CD4-positive, alpha-beta memory T cell (primary cell): ENCODE data around the gene ERBB3. TPM values are rescaled to one million over a fixed set of nuclear protein-coding genes. Genes with fewer than 3 reads are reported as not detected.

Experiments used
- CTCF ChIA-PET: fragments of 350-600 bp; sonication (Branson Sonifier 250); formaldehyde crosslinking; loops from one replicate; lab custom pipeline; 2021; ENCODE audit warnings: inconsistent platforms; ENCODE audit not compliant: partially characterized antibody; lab: Charles Lee
- POLR2A ChIA-PET: fragments of 350-600 bp; sonication (Branson Sonifier 250); formaldehyde crosslinking; loops from one replicate; lab custom pipeline; 2021; ENCODE audit not compliant: partially characterized antibody; lab: Charles Lee
- DNase-seq, 5 donors: peaks; one replicate each; pipeline versions ENCODE4 v3.0.0 to v3.0.0-alpha.2; 2020 to 2022; ENCODE audit warnings: mixed read lengths in 1 of 5
- H3K27ac ChIP-seq: one replicate; pipeline ENCODE4 v1.7.0; 2013; ENCODE audit warnings: low read depth, low read length
- H3K27me3 ChIP-seq: 2 replicates; pipeline ENCODE4 v1.7.0; 2013; ENCODE audit warnings: mild to moderate bottlenecking, low read length, moderate library complexity; ENCODE audit not compliant: insufficient read depth
- H3K36me3 ChIP-seq: 2 replicates; pipeline ENCODE4 v1.7.0; 2013; ENCODE audit warnings: mild to moderate bottlenecking, low read length, moderate library complexity; ENCODE audit not compliant: insufficient read depth
- H3K4me1 ChIP-seq: 2 replicates; pipeline ENCODE4 v1.7.0; 2013; ENCODE audit warnings: mild to moderate bottlenecking, low read length, moderate library complexity; ENCODE audit not compliant: insufficient read depth
- H3K4me3 ChIP-seq, 2 donors: one replicate each; pipeline ENCODE4 v1.7.0; 2013; ENCODE audit warnings: low read length in 2 of 2, mild to moderate bottlenecking in 1 of 2
- H3K9me3 ChIP-seq, 2 donors: one replicate each; pipeline ENCODE4 v1.7.0; 2013; ENCODE audit warnings: low read length in 2 of 2, control low read depth in 1 of 2; ENCODE audit not compliant: control insufficient read depth in 1 of 2
- H3K27ac Mint-ChIP-seq, 7 donors: one replicate each; pipeline ENCODE4 v1.8.0; 2020 to 2021; ENCODE audit warnings: mixed read lengths in 7 of 7, mild to moderate bottlenecking in 6 of 7, inconsistent platforms in 3 of 7, moderate library complexity in 3 of 7
- H3K27me3 Mint-ChIP-seq, 2 donors: one replicate each; pipeline ENCODE4 v1.8.0; 2020 to 2021; ENCODE audit warnings: mixed read lengths in 2 of 2
- H3K36me3 Mint-ChIP-seq, 2 donors: one replicate each; pipeline ENCODE4 v1.8.0; 2020 to 2021; ENCODE audit warnings: mixed read lengths in 2 of 2, inconsistent platforms in 1 of 2, mild to moderate bottlenecking in 1 of 2
- H3K4me1 Mint-ChIP-seq, 4 donors: one replicate each; pipeline ENCODE4 v1.8.0; 2020 to 2021; ENCODE audit warnings: mixed read lengths in 4 of 4, mild to moderate bottlenecking in 1 of 4
- H3K4me3 Mint-ChIP-seq, 8 donors: one replicate each; pipeline ENCODE4 v1.8.0; 2020 to 2021; ENCODE audit warnings: mixed read lengths in 8 of 8, mild to moderate bottlenecking in 7 of 8, moderate library complexity in 6 of 8, inconsistent platforms in 3 of 8
- H3K9me3 Mint-ChIP-seq, 8 donors: one replicate each; pipeline ENCODE4 v1.8.0; 2020 to 2021; ENCODE audit warnings: mixed read lengths in 8 of 8, mild to moderate bottlenecking in 5 of 8, inconsistent platforms in 3 of 8, moderate library complexity in 1 of 8
- intact Hi-C: fragments of 100-400 bp; cut with micrococcal nuclease; formaldehyde crosslinking; loops from one replicate; pipeline ENCODE4 v1.15.1; 2023
- polyA plus RNA-seq, 2 donors: library from polyadenylated mRNA; unstranded; fragments of 300-500 nt; fragmentation: Illumina TruSeq; gene quantifications; one replicate each; pipeline ENCODE4 v1.2.3, GENCODE V29; 2021
- total RNA-seq, 2 experiments: library from RNA; stranded (reverse); gene quantifications; one replicate each; pipeline ENCODE4 v1.2.3, GENCODE V29; 2021

The ERBB3 gene
- total and polyA plus RNA-seq, 4 experiments from 2014 or later: 0.61 to 6.9 (median 3.3) TPM

DNA sequence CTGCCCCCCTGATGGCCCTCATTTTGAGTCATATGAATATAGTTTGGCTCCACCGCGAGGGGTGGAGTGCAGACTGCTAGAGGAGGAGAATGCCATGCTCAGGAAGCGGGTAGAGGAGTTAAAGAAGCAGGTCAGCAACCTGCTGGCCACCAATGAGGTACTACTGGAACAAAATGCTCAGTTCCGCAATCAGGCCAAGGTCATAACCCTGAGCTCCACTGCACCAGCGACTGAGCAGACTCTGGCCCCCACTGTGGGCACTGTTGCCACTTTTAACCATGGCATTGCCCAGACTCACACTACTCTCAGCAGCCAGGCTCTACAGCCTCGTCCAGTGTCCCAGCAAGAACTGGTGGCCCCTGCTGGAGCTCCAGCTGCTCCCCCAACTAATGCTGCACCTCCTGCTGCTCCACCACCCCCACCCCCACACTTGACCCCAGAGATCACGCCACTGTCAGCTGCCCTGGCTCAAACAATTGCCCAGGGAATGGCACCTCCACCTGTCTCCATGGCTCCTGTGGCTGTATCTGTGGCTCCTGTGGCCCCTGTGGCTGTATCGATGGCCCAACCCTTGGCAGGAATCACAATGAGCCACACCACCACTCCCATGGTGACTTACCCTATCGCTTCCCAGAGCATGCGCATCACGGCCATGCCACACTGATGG lies 41.4 kb downstream of the ERBB3 start:
- POLR2A ChIA-PET: interaction anchor here (1.2 to 7.6 kb wide), 5 partner anchors 30 to 100 kb away, joined by 3 to 218 read pairs (median 85); partner anchors contain the start of genes MYL6, RNF41 and SMARCC2
- intact Hi-C loops: no loop called here
- H3K9me3 ChIP-seq: no peaks in the 10 kb centered on the region
- Mint-ChIP-seq H3K36me3 (peaks cover 19 to 28% of the 10 kb centered on the region in 2 donors), H3K4me1 (peaks cover 30 to 61% (median 44%) of the 10 kb centered on the region in 4 donors), H3K4me3 (no peak overlapping the region), H3K27ac (peak overlapping the region in 1 of 7 donors; percentile 57), H3K9me3 (no peaks in the 10 kb centered on the region), H3K27me3 (no peaks in the 10 kb centered on the region)
- H3K36me3 ChIP-seq: no peaks in the 10 kb centered on the region
- DNase-seq: no peak
- CTCF ChIA-PET: interaction anchor here (3.8 to 13.2 kb wide), 2 partner anchors 38 to 68 kb away, joined by 16 to 264 read pairs; partner anchors contain the start of genes MYL6 and SMARCC2
- H3K4me3 ChIP-seq: no peak overlapping the region
- no peaks in the 10 kb centered on the region for H3K27me3 ChIP-seq
- H3K27ac ChIP-seq: no peak overlapping the region
- H3K4me1 ChIP-seq: peaks cover 53% of the 10 kb centered on the region

DNA sequence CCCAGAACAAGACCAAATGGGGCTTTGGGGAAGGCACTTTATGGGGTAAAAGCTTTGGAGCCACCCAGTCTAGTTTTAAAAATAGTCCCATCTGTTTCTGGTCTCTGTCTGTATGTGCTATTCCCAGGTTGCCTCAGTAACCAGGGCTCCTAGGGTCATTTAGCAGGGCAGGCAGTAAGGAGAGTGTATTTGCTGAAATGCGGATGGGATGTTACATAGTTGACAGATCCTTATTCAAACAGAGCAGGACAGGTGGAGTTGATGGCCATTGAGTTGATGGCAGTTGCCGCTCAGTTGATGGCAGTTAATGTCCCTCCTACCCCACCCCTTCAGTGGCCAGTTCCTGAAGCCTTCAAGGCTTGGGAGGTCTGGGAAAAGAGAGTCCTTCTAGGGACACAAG lies 42.7 kb downstream of the ERBB3 start:
- H3K4me3 Mint-ChIP-seq: no peak overlapping the region
- Histone ChIP-seq H3K9me3 (no peaks in the 10 kb centered on the region), H3K36me3 (no peaks in the 10 kb centered on the region), H3K4me3 (no peak overlapping the region), H3K27ac (no peak overlapping the region), H3K27me3 (no peaks in the 10 kb centered on the region), H3K4me1 (peaks cover 59% of the 10 kb centered on the region)
- POLR2A ChIA-PET: interaction anchor here (1.0 to 9.4 kb wide), 4 partner anchors 40 to 148 kb away, joined by 3 to 245 read pairs (median 110); partner anchors contain the start of gene SMARCC2
- peaks cover 38 to 61% (median 48%) of the 10 kb centered on the region in 4 donors for H3K4me1 Mint-ChIP-seq
- H3K9me3 Mint-ChIP-seq: peaks cover 0 to under 1% (median 0%) of the 10 kb centered on the region in 8 donors
- H3K27me3 Mint-ChIP-seq: no peaks in the 10 kb centered on the region
- peak overlapping the region in 5 of 7 donors; percentile 30 to 69 (median 36) for H3K27ac Mint-ChIP-seq
- intact Hi-C loops: no loop called here
- H3K36me3 Mint-ChIP-seq: peaks cover 8 to 16% of the 10 kb centered on the region in 2 donors
- CTCF ChIA-PET: interaction anchor here (1.1 to 13.2 kb wide), 6 partner anchors 21 to 374 kb away, joined by 3 to 264 read pairs (median 4); partner anchors contain the start of genes ANKRD52, RNF41 and SMARCC2
- DNase-seq: no peak

DNA sequence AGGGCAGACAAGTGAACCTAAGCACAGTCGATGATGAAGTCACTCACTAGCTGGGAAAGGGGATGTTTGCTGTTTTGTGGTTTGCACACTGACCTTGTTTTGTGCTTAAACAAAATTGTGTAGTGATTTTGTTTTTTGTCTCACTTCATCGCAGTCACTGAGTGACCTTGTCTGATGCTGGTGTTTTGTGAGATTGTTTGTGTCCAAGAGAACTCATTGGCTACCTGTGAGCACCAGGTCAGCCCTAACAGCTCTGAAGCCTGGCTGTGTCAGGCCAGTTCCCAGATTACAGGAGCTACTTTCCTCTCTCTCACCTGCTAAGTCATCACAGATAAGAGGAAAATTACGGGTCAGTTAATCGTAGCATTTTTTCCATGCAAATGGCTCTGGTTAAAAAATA lies 44.2 kb downstream of the ERBB3 start:
- peak overlapping the region; percentile 73 for H3K27ac ChIP-seq
- peaks cover 48% of the 10 kb centered on the region for H3K4me1 ChIP-seq
- no peak for DNase-seq
- Mint-ChIP-seq H3K9me3 (peaks cover 0 to 2% (median 0%) of the 10 kb centered on the region in 8 donors), H3K27me3 (no peaks in the 10 kb centered on the region), H3K27ac (peak overlapping the region; percentile 46 to 89 (median 78)), H3K36me3 (peaks cover 5 to 23% of the 10 kb centered on the region in 2 donors), H3K4me1 (peaks cover 31 to 56% (median 40%) of the 10 kb centered on the region in 4 donors), H3K4me3 (peak overlapping the region in 1 of 8 donors; percentile 12)
- H3K27me3 ChIP-seq: no peaks in the 10 kb centered on the region
- ChIA-PET POLR2A (interaction anchor here (0.9 to 9.4 kb wide), 8 partner anchors 20 to 214 kb away, joined by 3 to 245 read pairs (median 6); partner anchors contain the start of genes COQ10A, IL23A, MYL6 and PA2G4), CTCF (interaction anchor here (0.6 to 13.2 kb wide), 13 partner anchors 9 to 956 kb away, joined by 3 to 264 read pairs (median 3); partner anchors contain the start of genes ANKRD52, PA2G4, RNF41 and SMARCC2)
- intact Hi-C loops: no loop called here
- H3K36me3 ChIP-seq: no peaks in the 10 kb centered on the region
- no peak overlapping the region for H3K4me3 ChIP-seq
- no peaks in the 10 kb centered on the region for H3K9me3 ChIP-seq

DNA sequence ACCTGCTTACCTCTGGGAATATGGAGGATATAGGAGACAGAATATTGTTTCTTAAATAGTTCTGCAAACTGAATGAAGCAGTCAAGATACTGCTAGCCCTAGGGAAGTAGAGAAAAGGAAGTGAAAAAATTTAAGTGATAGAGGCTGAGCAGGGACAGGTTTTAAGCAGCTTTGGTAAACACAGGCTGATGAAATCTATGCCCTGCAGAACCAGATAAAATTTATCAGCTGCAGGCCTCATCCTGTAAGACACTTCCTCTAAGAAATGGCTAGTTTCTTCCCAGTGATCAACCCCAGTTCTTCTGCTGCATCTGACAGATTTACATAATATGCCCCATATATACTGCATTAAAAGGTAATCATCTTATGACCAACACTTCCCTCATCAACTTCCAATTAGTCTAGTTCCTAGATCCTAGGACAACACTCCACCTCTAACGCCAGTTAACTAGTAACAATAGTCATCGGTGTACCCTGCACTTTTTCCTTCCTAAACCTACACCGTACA lies 46.8 kb downstream of the ERBB3 start:
- H3K4me1 ChIP-seq: peaks cover 62% of the 10 kb centered on the region
- H3K9me3 Mint-ChIP-seq: peaks cover 0 to 2% (median 0%) of the 10 kb centered on the region in 8 donors
- no peak for DNase-seq

DNA sequence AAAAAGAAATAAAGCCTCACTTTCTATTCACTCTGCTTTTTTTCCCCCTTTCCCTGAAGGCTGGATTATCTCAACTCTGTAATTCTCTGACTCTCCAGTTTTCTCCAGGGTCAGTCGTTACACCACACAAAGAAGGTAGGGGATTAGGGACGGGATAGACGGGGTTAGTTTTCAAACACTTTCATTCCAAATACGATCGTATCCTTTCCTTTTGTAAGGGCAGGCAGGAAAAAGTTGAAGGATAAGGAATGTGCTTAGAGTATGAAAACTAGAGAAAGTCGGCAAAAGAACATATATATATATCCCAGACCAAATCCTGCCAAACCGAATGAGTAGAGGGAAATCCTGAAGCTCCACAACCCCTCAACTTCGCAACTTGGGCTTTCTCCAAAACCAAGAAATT lies 47.5 kb downstream of the ERBB3 start:
- no peaks in the 10 kb centered on the region for H3K27me3 Mint-ChIP-seq
- peak overlapping the region; percentile 96 to 100 (median 98) for H3K4me3 Mint-ChIP-seq
- H3K36me3 Mint-ChIP-seq: peaks cover 30 to 43% of the 10 kb centered on the region in 2 donors
- no peak for DNase-seq
- Histone ChIP-seq H3K27ac (peak overlapping the region; percentile 73), H3K4me1 (peaks cover 68% of the 10 kb centered on the region), H3K36me3 (peaks cover 24% of the 10 kb centered on the region), H3K9me3 (no peaks in the 10 kb centered on the region), H3K27me3 (no peaks in the 10 kb centered on the region), H3K4me3 (peak overlapping the region; percentile 36)
- peak overlapping the region; percentile 89 to 99 (median 98) for H3K27ac Mint-ChIP-seq
- H3K4me1 Mint-ChIP-seq: peaks cover 45 to 82% (median 59%) of the 10 kb centered on the region in 4 donors
- CTCF ChIA-PET: interaction anchor here (0.9 to 13.2 kb wide), 14 partner anchors 8 to 337 kb away, joined by 3 to 264 read pairs (median 8); partner anchors contain the start of genes MYL6, MYL6B, PA2G4 and RPL41
- H3K9me3 Mint-ChIP-seq: peaks cover 0 to 2% (median 0%) of the 10 kb centered on the region in 8 donors
- intact Hi-C loops: loop anchor here (5.0 kb wide), 2 partner anchors 235 to 560 kb away; partner anchors contain the start of genes APOF, PTGES3 and STAT2
- POLR2A ChIA-PET: interaction anchor here (0.8 to 9.4 kb wide), 29 partner anchors 10 to 1814 kb away, joined by 3 to 245 read pairs (median 6); partner anchors contain the start of genes ANKRD52, ATP23, CNPY2 and COQ10A

More for the DNA sequence above, 46.8 kb downstream of the ERBB3 start:
- POLR2A ChIA-PET: interaction anchor here (1.0 to 9.4 kb wide), 10 partner anchors 9 to 140 kb away, joined by 3 to 245 read pairs (median 57); partner anchors contain the start of genes ANKRD52, COQ10A, MYL6 and PA2G4
- Histone ChIP-seq H3K27ac (peak overlapping the region; percentile 73), H3K4me3 (peak overlapping the region; percentile 16 to 36), H3K27me3 (no peaks in the 10 kb centered on the region), H3K9me3 (no peaks in the 10 kb centered on the region), H3K36me3 (peaks cover 17% of the 10 kb centered on the region)
- no peaks in the 10 kb centered on the region for H3K27me3 Mint-ChIP-seq
- CTCF ChIA-PET: interaction anchor here (0.6 to 13.2 kb wide), 17 partner anchors 8 to 388 kb away, joined by 3 to 264 read pairs (median 5); partner anchors contain the start of genes MYL6, MYL6B, RNF41 and SMARCC2
- peaks cover 42 to 75% (median 53%) of the 10 kb centered on the region in 4 donors for H3K4me1 Mint-ChIP-seq
- intact Hi-C loops: loop anchor here (1.0 to 5.0 kb wide), 5 partner anchors 8 to 561 kb away; partner anchors contain the start of genes APOF, NABP2, PTGES3 and SMARCC2
- H3K36me3 Mint-ChIP-seq: peaks cover 23 to 37% of the 10 kb centered on the region in 2 donors
- H3K4me3 Mint-ChIP-seq: peak overlapping the region in 7 of 8 donors; percentile 96 to 100 (median 97)
- peak overlapping the region; percentile 89 to 99 (median 98) for H3K27ac Mint-ChIP-seq

DNA sequence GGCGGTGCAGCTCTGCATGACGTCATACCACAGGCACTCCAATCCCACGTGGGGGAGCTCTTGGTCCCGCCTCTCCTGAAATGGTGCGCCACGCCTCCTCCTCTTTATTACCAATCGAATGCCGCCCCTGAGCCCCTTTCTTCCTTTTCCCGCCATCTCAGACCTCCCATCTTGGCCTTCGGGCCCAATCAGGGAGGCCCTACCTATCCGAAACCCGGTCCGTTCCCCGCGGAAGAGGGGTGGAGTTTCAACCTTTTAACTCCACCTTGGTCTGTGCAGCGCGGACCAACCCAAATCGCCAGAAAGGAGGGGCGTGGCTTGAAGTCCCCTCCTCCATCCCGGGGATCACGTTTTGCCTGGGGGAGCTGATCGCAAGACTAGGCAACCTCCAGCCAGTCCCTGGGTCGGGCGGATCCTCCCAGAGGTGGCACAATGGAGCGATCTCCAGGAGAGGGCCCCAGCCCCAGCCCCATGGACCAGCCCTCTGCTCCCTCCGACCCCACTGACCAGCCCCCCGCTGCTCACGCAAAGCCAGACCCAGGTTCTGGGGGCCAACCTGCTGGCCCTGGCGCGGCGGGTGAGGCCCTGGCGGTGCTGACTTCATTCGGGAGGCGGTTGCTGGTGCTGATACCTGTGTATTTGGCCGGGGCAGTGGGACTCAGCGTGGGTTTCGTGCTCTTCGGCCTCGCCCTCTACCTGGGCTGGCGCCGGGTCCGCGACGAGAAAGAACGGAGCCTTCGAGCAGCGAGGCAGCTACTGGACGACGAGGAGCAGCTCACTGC lies 48.1 kb downstream of the ERBB3 start, which contains the start of gene ESYT1:
Gene ESYT1, plus strand, starts transcription at position 380 of the 782 bp plus-strand sequence. Its CDS starts 53 bp downstream, at position 433.
- Histone ChIP-seq H3K4me1 (peaks cover 69% of the 10 kb centered on the region), H3K4me3 (peak within 1 kb of the TSS; percentile 81 to 96), H3K36me3 (peaks cover 27% of the 10 kb centered on the region), H3K27ac (peak within 1 kb of the TSS; percentile 82), H3K9me3 (no peaks in the 10 kb centered on the region), H3K27me3 (no peaks in the 10 kb centered on the region)
- intact Hi-C loops: loop anchor here (1.0 to 5.0 kb wide), 3 partner anchors 30 to 559 kb away; partner anchors contain the start of genes APOF, MYL6, PTGES3 and STAT2
- CTCF ChIA-PET: interaction anchor here (0.9 to 13.2 kb wide), 15 partner anchors 9 to 336 kb away, joined by 3 to 264 read pairs (median 6); partner anchors contain the start of genes MYL6, MYL6B, PA2G4 and RPL41
- POLR2A ChIA-PET: interaction anchor here (0.6 to 9.4 kb wide), 33 partner anchors 10 to 1813 kb away, joined by 3 to 245 read pairs (median 5); partner anchors contain the start of genes ANKRD52, ATP23, BLOC1S1 and CNPY2
- H3K4me3 Mint-ChIP-seq: peak within 1 kb of the TSS; percentile 96 to 100 (median 98)
- peaks cover 33 to 44% of the 10 kb centered on the region in 2 donors for H3K36me3 Mint-ChIP-seq
- peak within 1 kb of the TSS; percentile 89 to 99 (median 98) for H3K27ac Mint-ChIP-seq
- H3K4me1 Mint-ChIP-seq: peaks cover 46 to 84% (median 59%) of the 10 kb centered on the region in 4 donors
- H3K27me3 Mint-ChIP-seq: no peaks in the 10 kb centered on the region
- H3K9me3 Mint-ChIP-seq: peaks cover 0 to 2% (median 0%) of the 10 kb centered on the region in 8 donors
- DNase-seq: peak; percentile 96 to 100 (median 99)
